Measurements from ENCODE around the gene VPS35L. TPM values are rescaled to one million over a fixed set of nuclear protein-coding genes. Genes with fewer than 3 reads are reported as not detected.
A peak's percentile ranks its signal among the peaks of the same experiment; 100 is the strongest.

Gene VPS35L
- 30.1 TPM for total RNA-seq
- long read RNA-seq, transcript VPS35L-203 (31 exons, 3,855 nt), result major isoform, 31 of 64 reads
- long read RNA-seq, partial matches to known transcripts, result 25 of 64 reads
- long read RNA-seq, other reads (novel, unspliced or antisense), result 8 of 64 reads

GRCh38 chr16:19555186-19555937 is at the start of gene VPS35L:
Gene VPS35L (plus strand): TSS chr16:19555703. CDS start chr16:19555730, 27 bp downstream.
- intact Hi-C loops (cut with DNase I), result loop anchor here (2.0 kb wide), 1 partner anchor 31 kb away; no protein-coding TSS in a partner anchor
- peak; percentile 99 for DNase-seq (ENCODE audit: low spot score)

- intact Hi-C loops (cut with DNase I), result no loop called here
- no peak for DNase-seq (ENCODE audit: low spot score)
Observed at GRCh38 chr16:19506965-19507364, 48.5 kb upstream of the VPS35L start.

GRCh38 chr16:19507867-19508266 is 47.6 kb upstream of the VPS35L start:
- DNase-seq (ENCODE audit: low spot score), result no peak
- intact Hi-C loops (cut with DNase I), result no loop called here

GRCh38 chr16:19512297-19512696 is 43.2 kb upstream of the VPS35L start:
- intact Hi-C loops (cut with DNase I), result no loop called here
- DNase-seq (ENCODE audit: low spot score), result no peak

- no peak for DNase-seq (ENCODE audit: low spot score)
- intact Hi-C loops (cut with DNase I), result no loop called here
Observed at GRCh38 chr16:19513377-19514053, 42.0 kb upstream of the VPS35L start.

- DNase-seq (ENCODE audit: low spot score), result no peak
- intact Hi-C loops (cut with DNase I), result loop anchor here (5.0 kb wide), 1 partner anchor 723 kb away; the partner anchor contains the start of gene RPS15A
Observed at GRCh38 chr16:19515757-19516156, 39.7 kb upstream of the VPS35L start.

- intact Hi-C loops (cut with DNase I), result loop anchor here (5.0 kb wide), 1 partner anchor 725 kb away; the partner anchor contains the start of gene RPS15A
- no peak for DNase-seq (ENCODE audit: low spot score)
Observed at GRCh38 chr16:19517424-19518089, 37.9 kb upstream of the VPS35L start.

GRCh38 chr16:19518388-19518787 is 37.1 kb upstream of the VPS35L start:
- DNase-seq (ENCODE audit: low spot score), result no peak
- intact Hi-C loops (cut with DNase I), result loop anchor here (5.0 kb wide), 1 partner anchor 726 kb away; the partner anchor contains the start of gene RPS15A

- intact Hi-C loops (cut with DNase I), result no loop called here
- DNase-seq (ENCODE audit: low spot score), result no peak
Observed at GRCh38 chr16:19520861-19521331, 34.6 kb upstream of the VPS35L start.

GRCh38 chr16:19521471-19522396 is 33.8 kb upstream of the VPS35L start, which contains the start of gene GDE1:
Gene GDE1 (minus strand): TSS chr16:19522098. CDS start chr16:19521964, 134 bp downstream.
- intact Hi-C loops (cut with DNase I), result no loop called here
- DNase-seq (ENCODE audit: low spot score), result peak; percentile 99

GRCh38 chr16:19522397-19522732 is 33.1 kb upstream of the VPS35L start:
- intact Hi-C loops (cut with DNase I), result no loop called here
- no peak for DNase-seq (ENCODE audit: low spot score)

GRCh38 chr16:19522760-19523159 is 32.7 kb upstream of the VPS35L start:
- no peak for DNase-seq (ENCODE audit: low spot score)
- intact Hi-C loops (cut with DNase I), result no loop called here

- intact Hi-C loops (cut with DNase I), result no loop called here
Observed at GRCh38 chr16:19523184-19523558, 32.3 kb upstream of the VPS35L start.

GRCh38 chr16:19523559-19524355 is 31.7 kb upstream of the VPS35L start, which contains the start of gene CCP110:
Gene CCP110 (plus strand): TSS chr16:19523942. CDS start chr16:19527882, 3,940 bp downstream.
- intact Hi-C loops (cut with DNase I), result loop anchor here (2.0 kb wide), 1 partner anchor 31 kb away; the partner anchor contains the start of gene VPS35L
- peak; percentile 99 for DNase-seq (ENCODE audit: low spot score)

More at GRCh38 chr16:19523184-19523558, 32.3 kb upstream of the VPS35L start:
- DNase-seq (ENCODE audit: low spot score), result no peak

- DNase-seq (ENCODE audit: low spot score), result no peak
- intact Hi-C loops (cut with DNase I), result loop anchor here (2.0 kb wide), 1 partner anchor 31 kb away; the partner anchor contains the start of gene VPS35L
Observed at GRCh38 chr16:19524356-19524615, 31.2 kb upstream of the VPS35L start.

- intact Hi-C loops (cut with DNase I), result loop anchor here (2.0 kb wide), 1 partner anchor 30 kb away; the partner anchor contains the start of gene VPS35L
Observed at GRCh38 chr16:19524616-19525384, 30.7 kb upstream of the VPS35L start.

GRCh38 chr16:19525385-19525723 is 30.1 kb upstream of the VPS35L start:
- intact Hi-C loops (cut with DNase I), result loop anchor here (2.0 kb wide), 1 partner anchor 29 kb away; the partner anchor contains the start of gene VPS35L
- DNase-seq (ENCODE audit: low spot score), result no peak

More at GRCh38 chr16:19524616-19525384, 30.7 kb upstream of the VPS35L start:
- DNase-seq (ENCODE audit: low spot score), result no peak

Data from cardiac septum (tissue), 1 donor.